ENCODE data around the gene STIM1.
"Not testable (repeated sequence)": the region's sequence is repeated elsewhere in the genome, so short reads cannot be mapped to it uniquely, and the experiment has no call there.

The STIM1 gene

GRCh38 chr11:4041731-4042391, 186.4 kb downstream of the STIM1 start:
- no peak for DNase-seq (ENCODE audit: low spot score)
- no peak overlapping the region for H3K27ac ChIP-seq
- no peak for TF ChIP-seq CTCF (conservative IDR thresholded peaks at IDR 0.05; ENCODE audit: low read depth)
- POLR2A ChIA-PET (ENCODE audit: low non-redundant PET) = no interaction called here
- CTCF ChIA-PET = interaction anchor here (0.9 kb wide), 1 partner anchor 187 kb away, joined by 5 read pairs; no protein-coding TSS in a partner anchor

GRCh38 chr11:4044976-4045646, 189.6 kb downstream of the STIM1 start:
- CTCF ChIA-PET = interaction anchor here (1.3 to 3.9 kb wide), 2 partner anchors 190 to 196 kb away, joined by 6 to 18 read pairs; partner anchors contain the start of gene STIM1
- POLR2A ChIA-PET (ENCODE audit: low non-redundant PET) = interaction anchor here (0.7 kb wide), 1 partner anchor 70 kb away, joined by 4 read pairs; no protein-coding TSS in a partner anchor
- no peak for TF ChIP-seq CTCF (conservative IDR thresholded peaks at IDR 0.05; ENCODE audit: low read depth)
- DNase-seq (ENCODE audit: low spot score) = peak; percentile 40
- H3K27ac ChIP-seq = peak overlapping the region; percentile 60

GRCh38 chr11:4048340-4048739, 192.9 kb downstream of the STIM1 start:
- CTCF ChIA-PET = interaction anchor here (0.6 kb wide), 1 partner anchor 199 kb away, joined by 5 read pairs; no protein-coding TSS in a partner anchor

GRCh38 chr11:4049006-4049405, 193.5 kb downstream of the STIM1 start:
- CTCF ChIA-PET = interaction anchor here (0.6 to 1.1 kb wide), 2 partner anchors 194 to 199 kb away, joined by 3 to 5 read pairs; partner anchors contain the start of gene STIM1
- TF ChIP-seq CTCF (conservative IDR thresholded peaks at IDR 0.05; ENCODE audit: low read depth) = no peak
- H3K27ac ChIP-seq = no peak overlapping the region
- DNase-seq (ENCODE audit: low spot score) = no peak
- POLR2A ChIA-PET (ENCODE audit: low non-redundant PET) = interaction anchor here (0.6 kb wide), 1 partner anchor 221 kb away, joined by 4 read pairs; no protein-coding TSS in a partner anchor

More at GRCh38 chr11:4048340-4048739, 192.9 kb downstream of the STIM1 start:
- no peak for DNase-seq (ENCODE audit: low spot score)
- POLR2A ChIA-PET (ENCODE audit: low non-redundant PET) = no interaction called here
- H3K27ac ChIP-seq = no peak overlapping the region
- TF ChIP-seq CTCF (conservative IDR thresholded peaks at IDR 0.05; ENCODE audit: low read depth) = no peak

GRCh38 chr11:4050138-4050537, 194.7 kb downstream of the STIM1 start:
- no peak for TF ChIP-seq CTCF (conservative IDR thresholded peaks at IDR 0.05; ENCODE audit: low read depth)
- no peak for DNase-seq (ENCODE audit: low spot score)
- CTCF ChIA-PET = interaction anchor here (0.6 to 1.1 kb wide), 3 partner anchors 35 to 204 kb away, joined by 3 read pairs; partner anchors contain the start of gene STIM1
- POLR2A ChIA-PET (ENCODE audit: low non-redundant PET) = no interaction called here
- no peak overlapping the region for H3K27ac ChIP-seq

- POLR2A ChIA-PET (ENCODE audit: low non-redundant PET); CTCF ChIA-PET; H3K27ac ChIP-seq; DNase-seq (ENCODE audit: low spot score): not testable (repeated sequence)
Measured at GRCh38 chr11:4053200-4053599, 197.7 kb downstream of the STIM1 start.
